Measurements from ENCODE around the gene ARPC5.
A peak's percentile ranks its signal among the peaks of the same experiment; 100 is the strongest.

Gene ARPC5

GRCh38 chr1:183612407-183612806 is 23.2 kb downstream of the ARPC5 start:
- no peak for TF ChIP-seq CTCF (IDR thresholded peaks at IDR 0.05; ENCODE audit: low read length, missing control alignments)
- DNase-seq (ENCODE audit: low read depth) = no peak
- no peak overlapping the region for H3K4me3 ChIP-seq (replicated peaks; ENCODE audit: low read depth, low read length)

GRCh38 chr1:183611021-183611420 is 24.6 kb downstream of the ARPC5 start:
- TF ChIP-seq CTCF (IDR thresholded peaks at IDR 0.05; ENCODE audit: low read length, missing control alignments) = no peak
- no peak for DNase-seq (ENCODE audit: low read depth)
- H3K4me3 ChIP-seq (replicated peaks; ENCODE audit: low read depth, low read length) = no peak overlapping the region

GRCh38 chr1:183609759-183610452 is 25.7 kb downstream of the ARPC5 start:
- TF ChIP-seq CTCF (IDR thresholded peaks at IDR 0.05; ENCODE audit: low read length, missing control alignments) = no peak
- H3K4me3 ChIP-seq (replicated peaks; ENCODE audit: low read depth, low read length) = no peak overlapping the region
- DNase-seq (ENCODE audit: low read depth) = peak; percentile 41

- DNase-seq (ENCODE audit: low read depth) = peak; percentile 72
- no peak overlapping the region for H3K4me3 ChIP-seq (replicated peaks; ENCODE audit: low read depth, low read length)
- TF ChIP-seq CTCF (IDR thresholded peaks at IDR 0.05; ENCODE audit: low read length, missing control alignments) = peak; percentile 71
These were observed 26.3 kb downstream of the ARPC5 start for GRCh38 chr1:183609313-183609712.

GRCh38 chr1:183607322-183607980 is 28.1 kb downstream of the ARPC5 start:
- no peak overlapping the region for H3K4me3 ChIP-seq (replicated peaks; ENCODE audit: low read depth, low read length)
- DNase-seq (ENCODE audit: low read depth) = no peak
- no peak for TF ChIP-seq CTCF (IDR thresholded peaks at IDR 0.05; ENCODE audit: low read length, missing control alignments)

GRCh38 chr1:183605904-183606303 is 29.7 kb downstream of the ARPC5 start:
- no peak overlapping the region for H3K4me3 ChIP-seq (replicated peaks; ENCODE audit: low read depth, low read length)

More at GRCh38 chr1:183605904-183606303, 29.7 kb downstream of the ARPC5 start:
- no peak for DNase-seq (ENCODE audit: low read depth)
- no peak for TF ChIP-seq CTCF (IDR thresholded peaks at IDR 0.05; ENCODE audit: low read length, missing control alignments)
